Stimulated activated CD4-positive, alpha-beta T cell treated with anti-CD3 and anti-CD28 coated beads, Interleukin-12 subunit alpha, Interleukin-12 subunit beta, amount 100 ng/mL, for 24 hours (primary cell): Measurements from ENCODE around the gene HOXB3.
"Not testable (repeated sequence)": the region's sequence is repeated elsewhere in the genome, so short reads cannot be mapped to it uniquely, and the experiment has no call there.

Source experiments
- DNase-seq, 2 experiments: peaks; one replicate each; pipeline ENCODE4 v3.0.0-alpha.2; 2020; ENCODE audit warnings: low read depth in 2 of 2

Gene HOXB3

GRCh38 chr17:48527547-48527932 lies 62.5 kb downstream of the HOXB3 start:
- DNase-seq, result no peak

- no peak for DNase-seq
These were observed 63.2 kb downstream of the HOXB3 start for GRCh38 chr17:48526608-48527546.

DNA sequence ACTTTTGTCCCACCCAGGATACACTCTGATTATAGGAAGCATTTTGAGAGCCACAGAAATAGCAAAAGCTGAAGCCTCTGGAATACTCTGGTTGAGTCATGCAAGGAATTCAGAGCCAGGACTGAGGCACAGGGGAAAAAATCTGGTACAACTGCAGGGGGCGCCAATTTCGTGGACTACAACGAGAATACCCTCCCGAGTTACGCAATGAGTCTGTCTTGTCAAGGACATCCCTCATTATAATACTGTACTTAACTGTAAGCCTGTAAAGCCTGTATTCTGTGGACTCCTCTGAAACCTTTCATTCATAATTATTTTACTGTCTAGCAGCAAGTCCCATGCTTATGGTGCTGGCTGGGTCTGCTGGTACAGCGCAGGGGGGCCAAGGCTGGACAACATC lies 67.0 kb downstream of the HOXB3 start:
- DNase-seq, result no peak

GRCh38 chr17:48522031-48522653 lies 67.9 kb downstream of the HOXB3 start:
- DNase-seq, result no peak

DNA sequence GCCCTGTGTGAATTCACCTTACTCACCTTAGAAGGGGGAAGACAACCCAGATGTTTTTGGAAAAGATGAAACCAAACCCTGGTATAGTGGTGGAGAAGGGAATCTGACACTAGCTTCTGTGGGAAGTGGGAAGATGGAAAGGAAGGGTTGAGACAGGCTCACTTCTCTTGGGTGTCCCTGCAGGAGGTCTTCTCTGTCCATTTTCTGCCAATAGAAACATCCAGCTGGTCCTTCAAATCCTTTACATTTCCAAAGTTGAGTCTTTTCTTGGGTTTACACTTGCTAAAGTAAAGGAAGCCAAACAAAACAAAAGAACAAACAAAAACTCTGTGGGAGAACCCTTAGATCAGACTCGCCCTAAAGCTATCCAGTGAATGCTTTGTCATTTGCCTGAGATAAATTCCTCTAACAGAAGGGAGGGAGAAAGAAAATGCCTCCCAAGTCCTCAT lies 69.4 kb downstream of the HOXB3 start:
- DNase-seq, result no peak

GRCh38 chr17:48519427-48519826 lies 70.6 kb downstream of the HOXB3 start:
- no peak for DNase-seq

DNA sequence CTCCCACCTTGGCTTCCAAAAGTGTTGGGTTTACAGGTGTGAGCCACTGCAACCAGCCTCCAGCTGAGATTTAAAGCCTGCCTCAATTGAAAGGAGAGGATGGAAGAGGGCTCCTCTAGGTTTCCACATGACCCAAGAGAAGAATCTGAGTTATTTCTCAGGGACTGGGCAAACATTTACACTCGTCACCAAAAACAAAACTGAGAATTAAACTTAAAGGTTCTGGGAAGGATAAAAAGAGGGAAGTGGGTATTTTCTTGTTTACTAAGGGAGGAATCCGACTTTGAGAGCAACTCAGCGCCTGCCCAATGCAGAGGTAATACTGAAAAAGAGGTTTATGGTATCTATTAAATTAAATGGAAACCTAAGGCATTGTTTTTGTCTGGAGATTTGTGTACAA lies 72.6 kb downstream of the HOXB3 start:
- DNase-seq, result no peak

GRCh38 chr17:48515925-48516900 lies 73.8 kb downstream of the HOXB3 start:
- no peak for DNase-seq

- no peak for DNase-seq
These were observed 75.6 kb downstream of the HOXB3 start for GRCh38 chr17:48514477-48514876.

GRCh38 chr17:48513666-48514455 lies 76.2 kb downstream of the HOXB3 start:
- no peak for DNase-seq

DNA sequence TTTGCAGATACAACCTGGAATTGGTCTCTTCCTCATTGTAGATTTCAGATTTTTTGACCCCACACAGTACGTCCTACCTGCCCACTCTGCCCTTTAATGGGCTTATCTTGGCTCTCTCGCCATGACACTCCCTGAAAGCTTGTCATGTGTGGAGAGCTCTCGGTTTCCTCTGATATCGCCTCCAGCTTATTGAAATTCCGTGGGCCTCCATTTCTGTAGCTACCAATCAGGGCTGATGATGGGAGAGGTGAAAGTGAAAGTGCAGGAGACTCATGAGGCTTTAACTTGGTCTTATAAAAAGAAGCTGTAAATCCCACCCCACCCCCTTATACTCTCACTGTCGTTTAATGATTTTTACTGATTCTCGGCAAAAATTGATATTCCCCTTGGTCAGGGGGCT lies 76.9 kb downstream of the HOXB3 start:
- DNase-seq, result no peak

DNA sequence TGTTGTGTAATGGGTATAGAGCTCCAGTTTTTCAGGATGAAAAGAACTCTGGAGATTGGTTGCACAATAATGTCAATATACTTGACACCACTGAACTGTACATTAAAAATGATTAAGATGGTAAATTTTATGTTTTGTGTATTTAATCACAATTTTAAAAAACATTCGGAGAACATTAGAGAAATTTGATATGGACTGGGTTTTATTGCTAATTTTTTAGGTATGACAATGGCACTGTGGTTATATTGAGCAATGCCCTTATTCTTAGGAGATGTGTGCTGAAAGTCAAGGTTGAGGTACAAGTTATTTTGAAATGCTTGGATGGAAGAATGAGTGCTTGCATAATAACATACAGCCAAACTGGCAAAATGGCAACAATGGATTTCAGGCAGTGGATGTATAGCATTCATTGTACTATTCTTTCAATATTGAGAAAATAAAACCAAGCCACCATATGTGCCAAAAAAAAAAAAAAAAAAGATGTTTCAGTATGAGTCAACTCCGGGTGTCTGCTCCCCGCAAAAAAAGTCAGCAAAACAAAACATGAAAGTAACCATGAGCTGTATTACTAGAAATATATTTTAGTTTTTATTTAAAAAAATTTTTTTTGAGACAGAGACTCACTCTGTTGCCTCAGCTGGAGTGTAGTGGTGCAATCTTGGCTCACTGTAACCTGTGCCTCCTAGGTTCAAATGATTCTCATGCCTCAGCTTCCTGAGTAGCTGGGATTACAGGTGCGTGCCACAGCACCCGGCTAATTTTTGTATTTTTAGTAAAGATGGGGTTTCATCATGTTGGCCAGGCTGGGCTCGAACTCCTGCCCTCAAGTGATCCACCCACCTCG lies 79.1 kb downstream of the HOXB3 start:
- DNase-seq, result peak in 1 of 2 experiments; percentile 3

DNA sequence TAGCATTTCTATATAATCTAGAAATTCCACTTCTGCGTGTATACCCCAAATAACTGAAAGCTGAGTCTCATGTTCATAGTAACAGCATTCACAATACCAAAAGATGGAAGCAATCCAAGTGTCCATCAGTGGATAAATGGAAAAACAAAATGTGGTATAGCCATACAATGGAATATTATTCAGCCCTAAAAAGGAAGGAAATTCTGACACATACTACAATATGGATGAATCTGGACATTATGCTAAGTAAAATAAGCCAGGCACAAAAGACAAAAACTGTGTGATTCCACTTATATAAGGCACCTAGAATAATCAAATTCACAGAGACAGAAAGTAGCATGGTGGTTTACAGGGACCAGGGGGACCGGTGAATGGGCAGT lies 79.7 kb downstream of the HOXB3 start:
- DNase-seq, result no peak

GRCh38 chr17:48509708-48510107 lies 80.3 kb downstream of the HOXB3 start:
- DNase-seq, result not testable (repeated sequence)

DNA sequence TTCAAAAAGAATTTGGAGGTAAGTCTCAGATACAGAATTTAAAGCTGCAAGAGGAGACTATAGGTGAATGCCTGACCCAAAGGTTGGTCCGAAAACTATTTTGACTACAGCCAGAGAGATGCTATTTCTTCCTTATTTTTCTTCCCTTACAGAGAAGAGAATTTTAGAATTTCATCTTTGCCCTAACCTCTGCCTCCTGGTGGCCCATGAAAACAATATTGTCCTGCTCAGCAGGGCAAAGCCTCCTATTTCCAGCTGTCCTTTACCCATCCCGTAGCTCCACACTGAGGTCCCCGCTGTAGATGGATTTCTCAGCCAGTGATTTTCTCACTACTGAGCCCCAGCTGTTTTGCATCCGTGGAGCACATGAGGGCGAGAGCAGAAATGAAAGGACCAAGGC lies 83.8 kb downstream of the HOXB3 start:
- no peak for DNase-seq

DNA sequence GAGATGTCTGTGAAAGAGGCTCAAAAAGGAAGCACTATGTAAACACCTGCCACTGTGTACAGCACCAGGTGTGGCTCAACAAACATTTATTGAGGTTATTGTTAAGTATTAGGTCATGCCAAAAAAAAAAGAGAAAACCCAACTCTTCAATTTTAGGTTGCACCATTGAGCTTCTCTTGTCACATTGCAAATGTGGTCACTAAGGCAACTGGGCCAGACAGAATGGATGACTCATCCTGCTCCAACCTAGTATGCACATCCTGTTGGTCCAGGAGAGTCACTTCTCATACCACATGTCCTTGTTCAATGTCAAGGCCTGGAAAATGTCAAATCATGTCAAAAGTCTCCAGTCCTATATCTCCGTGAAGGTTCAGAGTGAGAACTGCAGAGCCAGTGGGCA lies 84.3 kb downstream of the HOXB3 start:
- DNase-seq, result peak in 1 of 2 experiments; percentile 8

- no peak for DNase-seq
These were observed 85.1 kb downstream of the HOXB3 start for GRCh38 chr17:48504953-48505352.

DNA sequence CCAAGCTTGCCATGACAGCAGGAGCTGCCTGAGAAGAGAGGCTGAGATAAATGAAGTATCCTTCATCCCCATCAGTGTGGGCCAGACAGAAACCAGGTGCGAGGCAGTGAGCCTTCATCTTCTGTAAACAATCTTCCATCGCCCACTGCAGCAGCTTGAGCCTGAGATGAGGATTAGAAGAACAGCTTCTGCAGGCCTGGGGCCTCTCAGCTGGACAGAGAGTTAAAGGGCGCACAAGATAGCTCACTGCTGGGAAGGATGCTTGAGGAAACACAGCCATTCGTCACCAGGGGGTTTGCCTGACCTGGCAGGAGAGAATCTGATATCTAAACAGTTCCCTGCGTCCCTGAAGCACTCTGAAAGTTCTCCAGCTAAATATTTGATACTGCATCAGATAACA lies 86.3 kb downstream of the HOXB3 start:
- DNase-seq, result no peak

DNA sequence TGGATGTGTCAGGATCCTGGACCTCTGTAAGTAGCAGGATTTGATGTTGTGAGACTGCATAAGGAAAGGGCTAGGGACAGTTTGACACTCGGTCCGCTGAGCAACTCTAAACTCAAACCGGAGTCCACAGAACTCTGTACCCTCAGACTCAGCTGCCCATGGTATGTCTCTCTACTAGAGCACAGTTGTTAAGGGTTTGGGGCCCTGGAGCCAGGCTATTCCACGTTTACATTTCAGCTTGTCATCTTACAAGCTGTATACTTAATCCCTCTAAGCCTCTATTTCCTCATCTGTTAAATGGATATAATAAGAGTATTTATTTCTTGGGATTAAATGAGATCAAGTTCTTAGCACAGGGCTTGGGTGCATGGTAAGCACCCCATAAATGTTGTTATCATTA lies 87.1 kb downstream of the HOXB3 start:
- no peak for DNase-seq

DNA sequence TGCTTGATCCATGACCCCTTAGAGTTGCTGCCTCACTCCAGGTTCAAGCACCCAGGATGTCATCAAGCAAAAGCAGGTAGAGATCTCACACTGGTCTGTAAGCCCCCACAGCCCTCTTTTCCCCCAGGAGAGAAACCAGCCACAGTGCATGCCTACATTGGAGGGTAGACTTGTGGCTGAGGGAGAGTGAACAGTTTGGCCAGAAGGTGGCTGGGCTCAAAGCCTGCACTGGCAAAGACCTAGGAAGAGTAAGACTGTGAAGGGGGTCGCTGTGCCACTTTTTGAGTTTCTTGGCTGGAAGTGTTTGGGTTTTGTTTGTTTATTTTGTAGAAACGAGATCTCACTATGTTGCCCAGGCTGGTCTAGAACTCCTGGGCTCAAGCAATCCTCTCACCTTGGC lies 87.7 kb downstream of the HOXB3 start:
- DNase-seq, result no peak
